ENCODE measurements around the gene VAMP1. TPM values are rescaled to one million over a fixed set of nuclear protein-coding genes. Genes with fewer than 3 reads are reported as not detected.

Gene VAMP1
- polyA plus RNA-seq, 3 donors: 0.84 to 24.6 (median 0.85) TPM

GRCh38 chr12:6508087-6508486 is 37.6 kb upstream of the VAMP1 start:
- Histone ChIP-seq H3K36me3 (replicated peaks in 1 of 2; ENCODE audit: control insufficient read depth in 1 of 2, insufficient read depth in 2 of 2, low read length in 2 of 2) (peaks cover 53 to 96% of the 10 kb centered on the region in 2 donors), H3K4me3 (replicated peaks in 1 of 3; ENCODE audit: low read depth in 2 of 3, low read length in 3 of 3) (no peak overlapping the region), H4K20me1 (ENCODE audit: insufficient read depth, low read length) (no peaks in the 10 kb centered on the region), H2AFZ (ENCODE audit: insufficient read depth, low read depth, low read length, poor library complexity, severe bottlenecking) (no peak overlapping the region), H3K9ac (ENCODE audit: insufficient read depth, low read length, poor library complexity, severe bottlenecking) (no peak overlapping the region), H3K4me2 (replicated peaks; ENCODE audit: extremely low read depth, low read length, poor library complexity, severe bottlenecking) (no peak overlapping the region), H3K4me1 (ENCODE audit: control insufficient read depth in 1 of 2, insufficient read depth in 2 of 2, low read length in 2 of 2) (no peaks in the 10 kb centered on the region), H3K27ac (ENCODE audit: low read depth in 1 of 2, low read length in 2 of 2) (no peak overlapping the region), H3K79me2 (ENCODE audit: insufficient read depth, low read length) (peaks cover 77% of the 10 kb centered on the region), H3K27me3 (ENCODE audit: control insufficient read depth in 2 of 2, insufficient read depth in 2 of 2, low read length in 2 of 2) (no peaks in the 10 kb centered on the region), H3K9me3 (replicated peaks in 1 of 2; ENCODE audit: control insufficient read depth in 1 of 2, insufficient read depth in 1 of 2, low read length in 2 of 2) (no peaks in the 10 kb centered on the region)
- Mint-ChIP-seq H3K4me3 (no peak overlapping the region), H3K36me3 (peaks cover 52 to 76% of the 10 kb centered on the region in 2 donors), H3K27me3 (ENCODE audit: low read depth in 3 of 3) (peaks cover 0 to 4% (median 0%) of the 10 kb centered on the region in 3 donors), H3K4me1 (no peaks in the 10 kb centered on the region), H3K27ac (peak overlapping the region in 1 of 7 donors; percentile 58), H3K9me3 (no peaks in the 10 kb centered on the region)
- intact Hi-C loops (cut with micrococcal nuclease): no loop called here
- WGBS (ENCODE audit: insufficient coverage): 96% methylated on average over 5 of the region's 7 CpGs
- DNase-seq: no peak
- TF ChIP-seq CTCF (IDR thresholded peaks at IDR 0.05): no peak

DNA sequence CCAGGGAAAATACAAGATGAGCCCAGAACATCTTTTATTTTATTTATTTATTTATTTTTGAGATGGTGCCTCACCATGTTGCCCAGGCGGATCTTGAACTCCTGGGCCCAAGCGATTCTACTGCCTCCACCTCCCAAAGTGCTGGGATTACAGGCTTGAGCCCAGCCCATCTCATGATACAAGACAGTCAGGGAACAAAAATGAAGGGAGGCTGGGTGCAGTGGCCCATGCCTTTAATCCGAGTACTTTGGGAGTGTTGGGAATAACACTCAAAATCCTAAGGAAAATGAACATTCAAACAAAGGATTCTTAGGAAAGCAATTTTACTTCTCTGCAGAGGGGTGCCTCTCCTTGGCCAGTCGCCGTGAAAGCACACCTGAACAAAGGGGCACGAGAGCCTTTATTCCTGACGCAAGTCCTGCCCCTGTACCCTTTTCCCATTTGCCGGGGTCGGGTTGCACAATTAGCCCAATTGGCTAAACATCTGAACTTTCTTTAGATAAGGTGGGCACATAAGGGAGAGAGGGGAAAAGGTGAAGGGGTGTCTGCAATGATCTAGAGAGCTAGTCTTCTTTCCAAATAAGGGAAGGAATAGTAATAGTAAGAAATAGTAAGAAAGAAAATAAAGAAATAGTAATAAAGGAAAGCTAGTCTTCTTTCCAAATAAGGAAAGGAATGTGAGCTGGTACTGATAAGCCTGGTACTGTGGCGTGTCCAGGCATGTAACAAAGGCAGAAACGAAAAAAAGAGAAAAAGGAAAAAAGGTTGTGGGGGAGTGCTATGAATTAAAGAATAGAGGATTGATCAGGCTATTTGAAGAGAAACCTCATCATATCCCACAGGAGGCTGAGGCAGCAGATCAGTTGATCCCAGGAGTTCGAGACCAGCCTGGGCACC is 36.9 kb upstream of the VAMP1 start:
- Histone ChIP-seq H3K9me3 (replicated peaks in 1 of 2; ENCODE audit: control insufficient read depth in 1 of 2, insufficient read depth in 1 of 2, low read length in 2 of 2) (no peaks in the 10 kb centered on the region), H2AFZ (ENCODE audit: insufficient read depth, low read depth, low read length, poor library complexity, severe bottlenecking) (no peak overlapping the region), H3K9ac (ENCODE audit: insufficient read depth, low read length, poor library complexity, severe bottlenecking) (no peak overlapping the region), H3K4me3 (replicated peaks in 1 of 3; ENCODE audit: low read depth in 2 of 3, low read length in 3 of 3) (no peak overlapping the region), H3K4me2 (replicated peaks; ENCODE audit: extremely low read depth, low read length, poor library complexity, severe bottlenecking) (no peak overlapping the region), H3K79me2 (ENCODE audit: insufficient read depth, low read length) (peaks cover 84% of the 10 kb centered on the region), H3K4me1 (ENCODE audit: control insufficient read depth in 1 of 2, insufficient read depth in 2 of 2, low read length in 2 of 2) (no peaks in the 10 kb centered on the region), H3K27ac (ENCODE audit: low read depth in 1 of 2, low read length in 2 of 2) (no peak overlapping the region), H4K20me1 (ENCODE audit: insufficient read depth, low read length) (no peaks in the 10 kb centered on the region), H3K27me3 (ENCODE audit: control insufficient read depth in 2 of 2, insufficient read depth in 2 of 2, low read length in 2 of 2) (no peaks in the 10 kb centered on the region), H3K36me3 (replicated peaks in 1 of 2; ENCODE audit: control insufficient read depth in 1 of 2, insufficient read depth in 2 of 2, low read length in 2 of 2) (peaks cover 54 to 96% of the 10 kb centered on the region in 2 donors)
- intact Hi-C loops (cut with micrococcal nuclease): no loop called here
- Mint-ChIP-seq H3K36me3 (peaks cover 46 to 71% of the 10 kb centered on the region in 2 donors), H3K9me3 (no peaks in the 10 kb centered on the region), H3K4me1 (no peaks in the 10 kb centered on the region), H3K27ac (peak overlapping the region in 1 of 7 donors; percentile 57), H3K4me3 (no peak overlapping the region), H3K27me3 (ENCODE audit: low read depth in 3 of 3) (peaks cover 0 to 4% (median 0%) of the 10 kb centered on the region in 3 donors)
- TF ChIP-seq CTCF (IDR thresholded peaks at IDR 0.05): no peak
- no peak for DNase-seq
- WGBS (ENCODE audit: insufficient coverage): 95% methylated on average over 6 of the region's 12 CpGs

All from CD14-positive monocyte (primary cell).